CD14-positive monocyte (primary cell): ENCODE measurements around the gene PLEKHA7. TPM values are rescaled to one million over a fixed set of nuclear protein-coding genes. Genes with fewer than 3 reads are reported as not detected.

Experiments used
- DNase-seq, 3 donors: peaks; one replicate each; pipeline ENCODE4 v3.0.0-alpha.2; 2011 to 2022
- H2AFZ ChIP-seq: 2 replicates; pipeline ENCODE4 v1.6.0; 2012; ENCODE audit warnings: mild to moderate bottlenecking, low read depth, low read length, inconsistent platforms; ENCODE audit not compliant: insufficient read depth, poor library complexity, severe bottlenecking
- H3K27ac ChIP-seq, 2 donors: 1 replicate in 1 of 2; 2 replicates in 1 of 2; pipeline ENCODE4 v1.5.1; 2012 to 2013; ENCODE audit warnings: low read length in 2 of 2, control low read depth in 1 of 2, inconsistent platforms in 1 of 2, low read depth in 1 of 2, mild to moderate bottlenecking in 1 of 2
- H3K27me3 ChIP-seq, 2 donors: one replicate each; pipeline versions ENCODE4 v1.6.0 to v1.6.1; 2011 to 2013; ENCODE audit warnings: low read length in 2 of 2; ENCODE audit not compliant: control insufficient read depth in 2 of 2, insufficient read depth in 2 of 2
- H3K36me3 ChIP-seq, 2 donors: replicated peaks in 1 of 2; 1 replicate in 1 of 2; 2 replicates in 1 of 2; pipeline versions ENCODE4 v1.5.1 to v1.6.1; 2012 to 2013; ENCODE audit warnings: low read length in 2 of 2, control low read depth in 1 of 2, inconsistent platforms in 1 of 2, mild to moderate bottlenecking in 1 of 2; ENCODE audit not compliant: insufficient read depth in 2 of 2, control insufficient read depth in 1 of 2
- H3K4me1 ChIP-seq, 2 donors: 1 replicate in 1 of 2; 2 replicates in 1 of 2; pipeline versions ENCODE4 v1.5.1 to v1.6.1; 2012 to 2013; ENCODE audit warnings: low read length in 2 of 2, control low read depth in 1 of 2, inconsistent platforms in 1 of 2, mild to moderate bottlenecking in 1 of 2, moderate library complexity in 1 of 2; ENCODE audit not compliant: insufficient read depth in 2 of 2, control insufficient read depth in 1 of 2
- H3K4me2 ChIP-seq: replicated peaks from 2 replicates; pipeline ENCODE3; 2012; ENCODE audit warnings: low read length, moderate library complexity, mild to moderate bottlenecking; ENCODE audit not compliant: poor library complexity, severe bottlenecking; ENCODE audit errors: extremely low read depth
- H3K4me3 ChIP-seq, 3 experiments: fragments of 200-600 bp in 1 of 3; sonication (generic) in 1 of 3; replicated peaks in 1 of 3; 1 replicate in 2 of 3; 2 replicates in 1 of 3; pipeline ENCODE4 v1.5.1; 2011 to 2013; ENCODE audit warnings: low read length in 3 of 3, mild to moderate bottlenecking in 3 of 3, control low read depth in 2 of 3, low read depth in 2 of 3, inconsistent platforms in 1 of 3, moderate library complexity in 1 of 3
- H3K79me2 ChIP-seq: 2 replicates; pipeline ENCODE4 v1.6.0; 2012; ENCODE audit warnings: mild to moderate bottlenecking, control low read depth, inconsistent platforms, low read length, moderate library complexity; ENCODE audit not compliant: insufficient read depth
- H3K9ac ChIP-seq: 2 replicates; pipeline ENCODE4 v1.6.0; 2017; ENCODE audit warnings: low read length, mild to moderate bottlenecking; ENCODE audit not compliant: insufficient read depth, poor library complexity, severe bottlenecking
- H3K9me3 ChIP-seq, 2 donors: replicated peaks in 1 of 2; 1 replicate in 1 of 2; 2 replicates in 1 of 2; pipeline versions ENCODE4 v1.5.1 to v1.6.1; 2012 to 2013; ENCODE audit warnings: low read length in 2 of 2, control low read depth in 1 of 2; ENCODE audit not compliant: control insufficient read depth in 1 of 2, insufficient read depth in 1 of 2
- H4K20me1 ChIP-seq: 2 replicates; pipeline ENCODE4 v1.6.0; 2012; ENCODE audit warnings: mild to moderate bottlenecking, low read length, control low read depth, moderate library complexity; ENCODE audit not compliant: insufficient read depth
- H3K27ac Mint-ChIP-seq, 7 donors: one replicate each; pipeline ENCODE4 v1.8.0; 2020; ENCODE audit warnings: mild to moderate bottlenecking in 7 of 7, mixed read lengths in 7 of 7, moderate library complexity in 6 of 7, inconsistent platforms in 2 of 7
- H3K27me3 Mint-ChIP-seq, 3 donors: one replicate each; pipeline ENCODE4 v1.8.0; 2021 to 2022; ENCODE audit warnings: low read depth in 3 of 3, mild to moderate bottlenecking in 3 of 3, mixed read lengths in 3 of 3, moderate library complexity in 3 of 3, inconsistent platforms in 1 of 3
- H3K36me3 Mint-ChIP-seq, 2 donors: one replicate each; pipeline ENCODE4 v1.8.0; 2020; ENCODE audit warnings: mixed read lengths in 2 of 2, inconsistent platforms in 1 of 2, mild to moderate bottlenecking in 1 of 2
- H3K4me1 Mint-ChIP-seq: one replicate; pipeline ENCODE4 v1.8.0; 2020; ENCODE audit warnings: mild to moderate bottlenecking, mixed read lengths
- H3K4me3 Mint-ChIP-seq, 2 donors: one replicate each; pipeline ENCODE4 v1.8.0; 2020; ENCODE audit warnings: mild to moderate bottlenecking in 2 of 2, mixed read lengths in 2 of 2, moderate library complexity in 1 of 2
- H3K9me3 Mint-ChIP-seq, 7 donors: one replicate each; pipeline ENCODE4 v1.8.0; 2020 to 2022; ENCODE audit warnings: mixed read lengths in 7 of 7, mild to moderate bottlenecking in 6 of 7, moderate library complexity in 6 of 7, inconsistent platforms in 2 of 7
- CTCF ChIP-seq: fragments of 200-600 bp; IDR thresholded peaks from one replicate; pipeline ENCODE4 v1.8.0; 2022; ENCODE audit warnings: antibody characterized with exemption, mild to moderate bottlenecking
- WGBS: methylation state at CpG from one replicate; pipeline ENCODE4 v1.1.5; 2013; ENCODE audit warnings: missing lambda C conversion rate; ENCODE audit not compliant: insufficient coverage; 5-methylcytosine and 5-hydroxymethylcytosine counted together
- intact Hi-C, 2 donors: fragments of 100-400 bp; cut with micrococcal nuclease; formaldehyde crosslinking; loops; one replicate each; pipeline versions ENCODE4 v1.15.0 to v1.15.1; 2023
- polyA plus RNA-seq, 3 donors: library from polyadenylated mRNA; depleted of rRNA in 1 of 3; unstranded in 2 of 3; stranded (reverse) in 1 of 3; fragments of 300-500 nt in 2 of 3; fragments of >200 nt in 1 of 3; fragmentation: Illumina TruSeq in 2 of 3; gene quantifications; 1 replicate in 2 of 3; 2 replicates in 1 of 3; pipeline ENCODE4 v1.2.3, GENCODE V29; 2012 to 2021

The PLEKHA7 gene
- polyA plus RNA-seq, 3 donors, result 0.05 to 0.92 (median 0.22) TPM

DNA sequence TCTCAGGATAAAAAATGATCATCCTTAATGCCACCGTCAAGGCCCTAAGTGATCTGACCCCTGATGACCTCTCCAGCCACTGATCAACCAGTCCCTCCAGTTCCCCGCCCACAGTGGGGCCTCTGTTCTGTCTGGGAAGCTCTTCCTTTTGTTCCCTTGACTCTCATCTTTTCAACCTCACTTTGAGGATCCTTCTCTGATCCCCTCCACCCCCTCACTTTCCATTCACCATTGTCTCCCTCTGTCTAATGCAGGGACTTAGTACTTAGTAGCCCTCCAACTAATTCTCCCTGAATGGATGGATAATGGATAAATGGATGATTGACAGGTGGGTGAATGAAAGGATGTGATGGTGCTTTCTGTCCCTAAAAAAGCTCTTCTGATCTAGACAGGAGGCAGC lies 230.1 kb downstream of the PLEKHA7 start:
- H3K4me3 Mint-ChIP-seq, result no peak overlapping the region
- Histone ChIP-seq H3K9ac (no peak overlapping the region), H3K27ac (no peak overlapping the region), H3K4me3 (no peak overlapping the region), H3K79me2 (no peaks in the 10 kb centered on the region), H2AFZ (no peak overlapping the region), H4K20me1 (no peaks in the 10 kb centered on the region), H3K27me3 (no peaks in the 10 kb centered on the region), H3K4me1 (peaks cover 14 to 17% of the 10 kb centered on the region in 2 donors), H3K4me2 (no peak overlapping the region), H3K9me3 (no peaks in the 10 kb centered on the region), H3K36me3 (no peaks in the 10 kb centered on the region)
- peaks cover 0 to 2% (median 0%) of the 10 kb centered on the region in 7 donors for H3K9me3 Mint-ChIP-seq
- H3K4me1 Mint-ChIP-seq, result peaks cover 30% of the 10 kb centered on the region
- peak overlapping the region in 1 of 7 donors; percentile 48 for H3K27ac Mint-ChIP-seq
- no peak for TF ChIP-seq CTCF
- no peaks in the 10 kb centered on the region for H3K36me3 Mint-ChIP-seq
- no peak for DNase-seq
- intact Hi-C loops, result loop anchor here (5.0 to 10.0 kb wide), 2 partner anchors 91 to 278 kb away; no protein-coding TSS in a partner anchor
- H3K27me3 Mint-ChIP-seq, result peaks cover 0 to 5% (median 0%) of the 10 kb centered on the region in 3 donors
- WGBS, result 84% methylated on average over 2 of the region's 2 CpGs

GRCh38 chr11:16783321-16783801 lies 230.9 kb downstream of the PLEKHA7 start:
- intact Hi-C loops, result loop anchor here (5.0 to 10.0 kb wide), 2 partner anchors 91 to 279 kb away; no protein-coding TSS in a partner anchor
- H3K79me2 ChIP-seq, result no peaks in the 10 kb centered on the region
- DNase-seq, result no peak

More at GRCh38 chr11:16783321-16783801, 230.9 kb downstream of the PLEKHA7 start:
- Mint-ChIP-seq H3K9me3 (peaks cover 0 to 2% (median 0%) of the 10 kb centered on the region in 7 donors), H3K27ac (no peak overlapping the region), H3K4me3 (no peak overlapping the region), H3K27me3 (peaks cover 0 to 5% (median 0%) of the 10 kb centered on the region in 3 donors), H3K4me1 (peaks cover 28% of the 10 kb centered on the region), H3K36me3 (no peaks in the 10 kb centered on the region)
- Histone ChIP-seq H2AFZ (no peak overlapping the region), H4K20me1 (no peaks in the 10 kb centered on the region), H3K9ac (no peak overlapping the region), H3K36me3 (no peaks in the 10 kb centered on the region), H3K27me3 (no peaks in the 10 kb centered on the region), H3K4me1 (peaks cover 17 to 21% of the 10 kb centered on the region in 2 donors), H3K9me3 (no peaks in the 10 kb centered on the region), H3K4me3 (no peak overlapping the region), H3K27ac (no peak overlapping the region), H3K4me2 (no peak overlapping the region)
- WGBS, result 98% methylated on average over 14 of the region's 22 CpGs
- TF ChIP-seq CTCF, result no peak
